ENCODE measurements around the gene SPRY4. TPM values are rescaled to one million over a fixed set of nuclear protein-coding genes. Genes with fewer than 3 reads are reported as not detected.
A peak's percentile ranks its signal among the peaks of the same experiment; 100 is the strongest.

The SPRY4 gene
- total and polyA plus RNA-seq, 4 donors: 2.7 to 9.6 (median 4.9) TPM

DNA sequence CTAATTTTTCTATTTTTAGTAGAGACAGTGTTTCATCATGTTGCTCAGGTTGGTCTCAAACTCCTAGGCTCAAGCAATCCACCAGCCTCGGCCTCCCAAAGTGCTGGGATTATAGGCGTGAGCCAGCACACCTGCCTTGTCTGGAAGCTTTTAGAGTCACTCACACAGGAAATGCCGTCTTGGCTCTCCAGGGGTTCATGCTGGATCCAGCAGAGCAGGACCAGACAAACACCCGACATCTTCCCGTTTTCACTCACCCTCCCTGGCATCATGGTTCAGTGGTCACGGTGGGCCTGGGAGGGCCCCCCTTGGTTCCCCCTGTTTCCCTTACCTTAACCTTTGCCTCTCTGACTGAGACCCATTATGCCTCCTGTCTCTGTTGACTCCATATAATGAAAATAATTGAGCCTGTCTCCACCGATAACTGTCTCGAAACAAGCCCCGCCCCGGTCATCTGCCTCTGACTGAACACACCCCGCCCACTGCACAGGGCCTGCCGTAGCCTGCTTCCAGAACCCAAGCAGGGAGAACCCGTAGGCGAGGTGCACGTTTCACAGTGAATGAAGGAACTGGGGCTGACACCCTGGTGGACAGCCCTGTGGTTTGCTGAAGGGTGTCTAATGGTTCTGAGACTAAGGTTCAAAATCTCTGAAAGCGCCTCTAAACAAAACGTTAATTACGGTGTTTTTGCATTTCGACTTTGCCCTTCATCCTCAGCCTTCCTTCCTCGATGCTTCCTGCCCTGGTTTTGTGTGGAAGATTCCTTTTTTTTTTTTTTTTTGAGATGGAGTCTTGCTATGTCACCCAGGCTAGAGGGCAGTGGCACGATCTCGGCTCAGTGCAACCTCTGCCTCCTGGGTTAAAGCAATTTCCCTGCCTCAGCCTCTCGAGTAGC is 39.7 kb upstream of the SPRY4 start:
- no peak for DNase-seq (ENCODE audit: low spot score)
- Histone ChIP-seq H3K27me3 (ENCODE audit: control insufficient read depth in 4 of 4, insufficient read depth in 4 of 4, low read length in 3 of 4) (no peaks in the 10 kb centered on the region), H3K4me1 (ENCODE audit: control insufficient read depth in 4 of 4, insufficient read depth in 4 of 4, low read length in 3 of 4) (peaks cover 0 to 8% (median 2%) of the 10 kb centered on the region in 4 donors), H3K27ac (ENCODE audit: low read depth in 1 of 2, low read length in 2 of 2) (peak overlapping the region; percentile 2 to 57), H3K9me3 (ENCODE audit: control insufficient read depth in 4 of 4, low read length in 3 of 4) (no peaks in the 10 kb centered on the region), H3K9ac (ENCODE audit: low read depth in 1 of 2, low read length in 2 of 2) (no peak overlapping the region), H3K4me3 (ENCODE audit: low read depth in 1 of 3, low read length in 3 of 3) (peak overlapping the region in 1 of 3 donors; percentile 6), H3K36me3 (ENCODE audit: control insufficient read depth in 4 of 4, insufficient read depth in 3 of 4, low read depth in 1 of 4, low read length in 3 of 4) (no peaks in the 10 kb centered on the region)
- TF ChIP-seq EGR1 (IDR thresholded peaks at IDR 0.05; ENCODE audit: low read depth in 2 of 2) (no peak), NR2F2 (IDR thresholded peaks at IDR 0.05) (no peak), HNF4G (IDR thresholded peaks at IDR 0.05) (no peak), GABPA (IDR thresholded peaks at IDR 0.05 in 1 of 2, conservative IDR thresholded peaks at IDR 0.05 in 1 of 2) (no peak), RAD21 (IDR thresholded peaks at IDR 0.05) (no peak), FOXA1 (IDR thresholded peaks at IDR 0.05) (no peak), FOXA2 (IDR thresholded peaks at IDR 0.05) (no peak)
- TF ChIP-seq, protein P1, sequence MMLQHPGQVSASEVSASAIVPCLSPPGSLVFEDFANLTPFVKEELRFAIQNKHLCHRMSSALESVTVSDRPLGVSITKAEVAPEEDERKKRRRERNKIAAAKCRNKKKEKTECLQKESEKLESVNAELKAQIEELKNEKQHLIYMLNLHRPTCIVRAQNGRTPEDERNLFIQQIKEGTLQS (IDR thresholded peaks at IDR 0.05): no peak
- TF ChIP-seq, protein P2, sequence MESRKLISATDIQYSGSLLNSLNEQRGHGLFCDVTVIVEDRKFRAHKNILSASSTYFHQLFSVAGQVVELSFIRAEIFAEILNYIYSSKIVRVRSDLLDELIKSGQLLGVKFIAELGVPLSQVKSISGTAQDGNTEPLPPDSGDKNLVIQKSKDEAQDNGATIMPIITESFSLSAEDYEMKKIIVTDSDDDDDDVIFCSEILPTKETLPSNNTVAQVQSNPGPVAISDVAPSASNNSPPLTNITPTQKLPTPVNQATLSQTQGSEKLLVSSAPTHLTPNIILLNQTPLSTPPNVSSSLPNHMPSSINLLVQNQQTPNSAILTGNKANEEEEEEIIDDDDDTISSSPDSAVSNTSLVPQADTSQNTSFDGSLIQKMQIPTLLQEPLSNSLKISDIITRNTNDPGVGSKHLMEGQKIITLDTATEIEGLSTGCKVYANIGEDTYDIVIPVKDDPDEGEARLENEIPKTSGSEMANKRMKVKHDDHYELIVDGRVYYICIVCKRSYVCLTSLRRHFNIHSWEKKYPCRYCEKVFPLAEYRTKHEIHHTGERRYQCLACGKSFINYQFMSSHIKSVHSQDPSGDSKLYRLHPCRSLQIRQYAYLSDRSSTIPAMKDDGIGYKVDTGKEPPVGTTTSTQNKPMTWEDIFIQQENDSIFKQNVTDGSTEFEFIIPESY (IDR thresholded peaks at IDR 0.05): no peak
- TF ChIP-seq, protein P3, sequence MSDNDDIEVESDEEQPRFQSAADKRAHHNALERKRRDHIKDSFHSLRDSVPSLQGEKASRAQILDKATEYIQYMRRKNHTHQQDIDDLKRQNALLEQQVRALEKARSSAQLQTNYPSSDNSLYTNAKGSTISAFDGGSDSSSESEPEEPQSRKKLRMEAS (IDR thresholded peaks at IDR 0.05): no peak
- TF ChIP-seq, protein P4, sequence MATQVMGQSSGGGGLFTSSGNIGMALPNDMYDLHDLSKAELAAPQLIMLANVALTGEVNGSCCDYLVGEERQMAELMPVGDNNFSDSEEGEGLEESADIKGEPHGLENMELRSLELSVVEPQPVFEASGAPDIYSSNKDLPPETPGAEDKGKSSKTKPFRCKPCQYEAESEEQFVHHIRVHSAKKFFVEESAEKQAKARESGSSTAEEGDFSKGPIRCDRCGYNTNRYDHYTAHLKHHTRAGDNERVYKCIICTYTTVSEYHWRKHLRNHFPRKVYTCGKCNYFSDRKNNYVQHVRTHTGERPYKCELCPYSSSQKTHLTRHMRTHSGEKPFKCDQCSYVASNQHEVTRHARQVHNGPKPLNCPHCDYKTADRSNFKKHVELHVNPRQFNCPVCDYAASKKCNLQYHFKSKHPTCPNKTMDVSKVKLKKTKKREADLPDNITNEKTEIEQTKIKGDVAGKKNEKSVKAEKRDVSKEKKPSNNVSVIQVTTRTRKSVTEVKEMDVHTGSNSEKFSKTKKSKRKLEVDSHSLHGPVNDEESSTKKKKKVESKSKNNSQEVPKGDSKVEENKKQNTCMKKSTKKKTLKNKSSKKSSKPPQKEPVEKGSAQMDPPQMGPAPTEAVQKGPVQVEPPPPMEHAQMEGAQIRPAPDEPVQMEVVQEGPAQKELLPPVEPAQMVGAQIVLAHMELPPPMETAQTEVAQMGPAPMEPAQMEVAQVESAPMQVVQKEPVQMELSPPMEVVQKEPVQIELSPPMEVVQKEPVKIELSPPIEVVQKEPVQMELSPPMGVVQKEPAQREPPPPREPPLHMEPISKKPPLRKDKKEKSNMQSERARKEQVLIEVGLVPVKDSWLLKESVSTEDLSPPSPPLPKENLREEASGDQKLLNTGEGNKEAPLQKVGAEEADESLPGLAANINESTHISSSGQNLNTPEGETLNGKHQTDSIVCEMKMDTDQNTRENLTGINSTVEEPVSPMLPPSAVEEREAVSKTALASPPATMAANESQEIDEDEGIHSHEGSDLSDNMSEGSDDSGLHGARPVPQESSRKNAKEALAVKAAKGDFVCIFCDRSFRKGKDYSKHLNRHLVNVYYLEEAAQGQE (IDR thresholded peaks at IDR 0.05): no peak
- WGBS: 80% methylated on average over 23 of the region's 23 CpGs

DNA sequence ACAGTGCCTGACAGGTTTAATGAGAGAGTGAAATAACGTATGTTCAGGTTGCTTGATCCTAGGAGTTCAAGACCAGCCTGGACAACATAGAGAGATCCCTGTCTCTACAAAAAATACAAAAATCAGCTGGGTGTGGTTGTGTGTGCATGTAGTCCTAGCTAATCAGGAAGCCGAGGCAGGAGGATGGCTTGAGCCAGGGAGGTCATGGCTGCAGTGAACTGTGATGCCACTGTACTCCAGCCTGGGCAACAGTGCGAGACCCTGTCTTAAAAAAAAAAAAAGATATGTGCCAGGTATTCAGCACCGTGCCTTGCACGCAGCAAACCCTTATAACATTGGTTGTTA is 38.8 kb upstream of the SPRY4 start:
- H3K9me3 ChIP-seq (ENCODE audit: control insufficient read depth in 4 of 4, low read length in 3 of 4): no peaks in the 10 kb centered on the region
- WGBS: 88% methylated on average over 5 of the region's 5 CpGs
- no peak for DNase-seq (ENCODE audit: low spot score)
- no peak overlapping the region for H3K9ac ChIP-seq (ENCODE audit: low read depth in 1 of 2, low read length in 2 of 2)
- H3K27me3 ChIP-seq (ENCODE audit: control insufficient read depth in 4 of 4, insufficient read depth in 4 of 4, low read length in 3 of 4): no peaks in the 10 kb centered on the region
- H3K36me3 ChIP-seq (ENCODE audit: control insufficient read depth in 4 of 4, insufficient read depth in 3 of 4, low read depth in 1 of 4, low read length in 3 of 4): no peaks in the 10 kb centered on the region
- peaks cover 0 to 8% (median 2%) of the 10 kb centered on the region in 4 donors for H3K4me1 ChIP-seq (ENCODE audit: control insufficient read depth in 4 of 4, insufficient read depth in 4 of 4, low read length in 3 of 4)
- no peak overlapping the region for H3K4me3 ChIP-seq (ENCODE audit: low read depth in 1 of 3, low read length in 3 of 3)
- H3K27ac ChIP-seq (ENCODE audit: low read depth in 1 of 2, low read length in 2 of 2): peak overlapping the region in 1 of 2 donors; percentile 14
- TF ChIP-seq HNF4G (IDR thresholded peaks at IDR 0.05): no peak
- TF ChIP-seq, protein P3 (IDR thresholded peaks at IDR 0.05): no peak
- TF ChIP-seq HNF4A (conservative IDR thresholded peaks at IDR 0.05): no peak
- TF ChIP-seq, protein P2 (IDR thresholded peaks at IDR 0.05): no peak
- TF ChIP-seq JUND (IDR thresholded peaks at IDR 0.05): no peak
- TF ChIP-seq TAF1 (conservative IDR thresholded peaks at IDR 0.05): no peak
- no peak for TF ChIP-seq EGR1 (IDR thresholded peaks at IDR 0.05; ENCODE audit: low read depth in 2 of 2)
- no peak for TF ChIP-seq RXRA (IDR thresholded peaks at IDR 0.05)
- TF ChIP-seq, protein P5, sequence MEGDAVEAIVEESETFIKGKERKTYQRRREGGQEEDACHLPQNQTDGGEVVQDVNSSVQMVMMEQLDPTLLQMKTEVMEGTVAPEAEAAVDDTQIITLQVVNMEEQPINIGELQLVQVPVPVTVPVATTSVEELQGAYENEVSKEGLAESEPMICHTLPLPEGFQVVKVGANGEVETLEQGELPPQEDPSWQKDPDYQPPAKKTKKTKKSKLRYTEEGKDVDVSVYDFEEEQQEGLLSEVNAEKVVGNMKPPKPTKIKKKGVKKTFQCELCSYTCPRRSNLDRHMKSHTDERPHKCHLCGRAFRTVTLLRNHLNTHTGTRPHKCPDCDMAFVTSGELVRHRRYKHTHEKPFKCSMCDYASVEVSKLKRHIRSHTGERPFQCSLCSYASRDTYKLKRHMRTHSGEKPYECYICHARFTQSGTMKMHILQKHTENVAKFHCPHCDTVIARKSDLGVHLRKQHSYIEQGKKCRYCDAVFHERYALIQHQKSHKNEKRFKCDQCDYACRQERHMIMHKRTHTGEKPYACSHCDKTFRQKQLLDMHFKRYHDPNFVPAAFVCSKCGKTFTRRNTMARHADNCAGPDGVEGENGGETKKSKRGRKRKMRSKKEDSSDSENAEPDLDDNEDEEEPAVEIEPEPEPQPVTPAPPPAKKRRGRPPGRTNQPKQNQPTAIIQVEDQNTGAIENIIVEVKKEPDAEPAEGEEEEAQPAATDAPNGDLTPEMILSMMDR (IDR thresholded peaks at IDR 0.05; ENCODE audit: low read depth, low read length, missing input control): no peak
- TF ChIP-seq SP1 (IDR thresholded peaks at IDR 0.05): no peak
- TF ChIP-seq FOXA2 (IDR thresholded peaks at IDR 0.05): no peak

Data from liver (tissue), 9 donors.